Measurements from ENCODE around the gene KCNG4. TPM values are rescaled to one million over a fixed set of nuclear protein-coding genes. Genes with fewer than 3 reads are reported as not detected.

KCNG4 gene
- total RNA-seq, 1 donor from 2014 or later, result not detected

DNA sequence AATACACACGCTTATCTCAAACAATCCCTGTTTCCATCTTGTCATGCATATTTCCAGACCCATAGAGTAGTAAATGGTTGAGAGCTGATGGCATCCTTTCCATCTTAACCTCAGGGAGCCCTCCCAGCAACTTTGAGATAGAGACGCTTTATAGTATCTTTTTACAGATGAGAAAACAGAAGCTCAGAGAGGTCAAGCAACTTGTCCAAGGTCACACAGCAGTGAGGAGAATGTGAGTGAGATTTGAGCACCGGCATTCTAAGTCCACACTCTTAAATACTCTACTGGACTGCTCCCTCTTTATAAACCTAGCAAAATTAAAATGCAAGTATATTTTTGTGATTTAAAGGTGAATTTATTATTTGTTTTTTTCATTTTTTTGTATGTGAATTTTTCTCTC lies 19.9 kb upstream of the KCNG4 start:
- Mint-ChIP-seq H3K27ac (ENCODE audit: unreplicated experiment) (no peak overlapping the region), H3K9me3 (ENCODE audit: unreplicated experiment) (no peaks in the 10 kb centered on the region), H3K4me3 (ENCODE audit: unreplicated experiment) (no peak overlapping the region), H3K4me1 (ENCODE audit: unreplicated experiment) (no peaks in the 10 kb centered on the region), H3K27me3 (ENCODE audit: unreplicated experiment) (no peaks in the 10 kb centered on the region), H3K36me3 (ENCODE audit: low read depth, unreplicated experiment) (no peaks in the 10 kb centered on the region)
- DNase-seq (ENCODE audit: low spot score), result no peak
- TF ChIP-seq CTCF (IDR thresholded peaks at IDR 0.05; ENCODE audit: unreplicated experiment), result no peak

DNA sequence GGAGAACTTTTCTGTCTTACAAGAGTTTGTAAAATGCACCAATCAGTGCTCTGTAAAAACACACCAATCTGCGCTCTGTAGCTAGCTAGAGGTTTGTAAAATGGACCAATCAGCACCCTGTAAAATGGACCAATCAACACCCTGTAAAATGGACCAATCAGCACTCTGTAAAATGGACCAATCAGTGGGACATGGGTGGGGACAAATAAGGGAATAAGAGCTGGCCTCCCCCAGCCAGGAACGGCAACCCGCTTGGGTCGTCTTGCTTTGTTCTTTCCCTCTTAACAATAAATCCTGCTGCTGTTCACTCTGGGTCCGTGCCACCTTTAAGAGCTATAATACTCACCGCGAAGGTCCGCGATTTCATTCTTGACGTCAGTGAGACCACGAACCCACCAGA lies 18.5 kb upstream of the KCNG4 start:
- no peak for DNase-seq (ENCODE audit: low spot score)
- TF ChIP-seq CTCF (IDR thresholded peaks at IDR 0.05; ENCODE audit: unreplicated experiment), result no peak
- H3K4me1 Mint-ChIP-seq (ENCODE audit: unreplicated experiment), result no peaks in the 10 kb centered on the region
- no peaks in the 10 kb centered on the region for H3K36me3 Mint-ChIP-seq (ENCODE audit: low read depth, unreplicated experiment)
- no peak overlapping the region for H3K4me3 Mint-ChIP-seq (ENCODE audit: unreplicated experiment)
- no peaks in the 10 kb centered on the region for H3K27me3 Mint-ChIP-seq (ENCODE audit: unreplicated experiment)
- no peaks in the 10 kb centered on the region for H3K9me3 Mint-ChIP-seq (ENCODE audit: unreplicated experiment)
- no peak overlapping the region for H3K27ac Mint-ChIP-seq (ENCODE audit: unreplicated experiment)

- no peaks in the 10 kb centered on the region for H3K4me1 Mint-ChIP-seq (ENCODE audit: unreplicated experiment)
- no peak for DNase-seq (ENCODE audit: low spot score)
- H3K4me3 Mint-ChIP-seq (ENCODE audit: unreplicated experiment), result no peak overlapping the region
- no peak for TF ChIP-seq CTCF (IDR thresholded peaks at IDR 0.05; ENCODE audit: unreplicated experiment)
- no peak overlapping the region for H3K27ac Mint-ChIP-seq (ENCODE audit: unreplicated experiment)
- H3K9me3 Mint-ChIP-seq (ENCODE audit: unreplicated experiment), result no peaks in the 10 kb centered on the region
- H3K27me3 Mint-ChIP-seq (ENCODE audit: unreplicated experiment), result no peaks in the 10 kb centered on the region
- no peaks in the 10 kb centered on the region for H3K36me3 Mint-ChIP-seq (ENCODE audit: low read depth, unreplicated experiment)
These were observed 15.4 kb upstream of the KCNG4 start for GRCh38 chr16:84255050-84255810.

DNA sequence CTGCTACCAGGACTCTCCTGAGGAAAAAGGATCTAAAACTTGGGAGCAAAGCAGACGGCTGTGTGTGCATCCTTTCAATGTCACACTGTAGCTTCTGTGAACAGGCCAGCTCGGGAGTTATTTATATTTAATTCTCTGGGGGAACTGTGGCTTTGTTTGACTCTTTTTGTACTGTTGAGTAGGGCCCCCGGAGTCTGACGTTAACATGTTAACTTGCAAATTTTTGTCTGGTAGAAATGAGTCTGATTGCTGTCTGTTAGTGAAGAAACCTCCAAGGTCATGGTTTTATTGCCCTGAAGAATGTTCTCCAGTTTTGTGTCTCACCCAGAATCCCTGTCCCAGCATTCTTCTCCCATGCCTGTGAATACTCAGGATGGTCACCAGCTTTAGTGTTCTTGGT lies 14.2 kb upstream of the KCNG4 start:
- H3K9me3 Mint-ChIP-seq (ENCODE audit: unreplicated experiment), result no peaks in the 10 kb centered on the region
- H3K27me3 Mint-ChIP-seq (ENCODE audit: unreplicated experiment), result no peaks in the 10 kb centered on the region
- H3K4me1 Mint-ChIP-seq (ENCODE audit: unreplicated experiment), result no peaks in the 10 kb centered on the region
- no peak overlapping the region for H3K4me3 Mint-ChIP-seq (ENCODE audit: unreplicated experiment)
- TF ChIP-seq CTCF (IDR thresholded peaks at IDR 0.05; ENCODE audit: unreplicated experiment), result no peak
- H3K27ac Mint-ChIP-seq (ENCODE audit: unreplicated experiment), result no peak overlapping the region
- H3K36me3 Mint-ChIP-seq (ENCODE audit: low read depth, unreplicated experiment), result no peaks in the 10 kb centered on the region
- no peak for DNase-seq (ENCODE audit: low spot score)

DNA sequence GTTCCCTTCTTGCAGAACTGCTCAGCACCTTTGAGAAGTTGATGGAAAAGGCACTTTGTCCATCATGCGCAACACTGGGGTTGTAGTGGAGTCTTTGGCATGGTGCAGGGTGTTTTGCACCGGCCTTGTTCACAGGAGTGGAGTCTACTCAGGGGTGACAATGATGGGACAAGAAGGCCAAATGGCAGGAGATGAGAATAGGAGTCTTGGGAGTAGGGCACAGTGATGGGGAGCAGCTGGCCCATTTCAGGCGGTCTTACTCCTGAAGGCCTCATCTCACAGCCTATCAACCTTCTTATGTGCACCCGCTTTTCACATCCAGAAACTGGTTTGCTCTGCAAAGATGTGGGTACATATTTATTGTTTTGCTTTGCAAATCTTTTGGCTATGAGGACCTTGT lies 13.4 kb upstream of the KCNG4 start:
- Mint-ChIP-seq H3K4me3 (ENCODE audit: unreplicated experiment) (no peak overlapping the region), H3K36me3 (ENCODE audit: low read depth, unreplicated experiment) (no peaks in the 10 kb centered on the region), H3K27ac (ENCODE audit: unreplicated experiment) (no peak overlapping the region)

More for the DNA sequence above, 13.4 kb upstream of the KCNG4 start:
- DNase-seq (ENCODE audit: low spot score), result no peak
- no peaks in the 10 kb centered on the region for H3K4me1 Mint-ChIP-seq (ENCODE audit: unreplicated experiment)
- H3K27me3 Mint-ChIP-seq (ENCODE audit: unreplicated experiment), result no peaks in the 10 kb centered on the region
- no peak for TF ChIP-seq CTCF (IDR thresholded peaks at IDR 0.05; ENCODE audit: unreplicated experiment)
- no peaks in the 10 kb centered on the region for H3K9me3 Mint-ChIP-seq (ENCODE audit: unreplicated experiment)

All from endothelial cell (in vitro differentiated cells).